Loucy (cell line): ENCODE data around the gene CAMTA2.

Source experiments
- CTCF ChIP-seq: fragments of 200-600 bp; sonication (generic); conservative IDR thresholded peaks from 2 replicates; pipeline ENCODE4 v1.5.1; 2014; ENCODE audit warnings: mild to moderate bottlenecking, antibody characterized with exemption, low read length
- EZH2phosphoT487 ChIP-seq: fragments of 200-600 bp; IDR thresholded peaks from 2 replicates; pipeline ENCODE4 v1.6.1; 2018; ENCODE audit warnings: antibody characterized with exemption, mild to moderate bottlenecking, moderate library complexity, borderline replicate concordance

GRCh38 chr17:4946312-4946976 is 41.0 kb downstream of the CAMTA2 start:
- TF ChIP-seq CTCF (no peak), EZH2phosphoT487 (no peak)
